CD8-positive, alpha-beta memory T cell (primary cell): Measurements from ENCODE around the gene PACSIN1. TPM values are rescaled to one million over a fixed set of nuclear protein-coding genes. Genes with fewer than 3 reads are reported as not detected.

Experiments
- CTCF ChIA-PET: fragments of 350-600 bp; sonication (Branson Sonifier 250); formaldehyde crosslinking; loops from one replicate; lab custom pipeline; 2021; ENCODE audit warnings: antibody characterized with exemption; lab: Charles Lee
- POLR2A ChIA-PET: fragments of 350-600 bp; sonication (Branson Sonifier 250); formaldehyde crosslinking; loops from one replicate; lab custom pipeline; 2021; ENCODE audit warnings: antibody characterized with exemption; lab: Charles Lee
- DNase-seq, 5 donors: peaks; one replicate each; pipeline versions ENCODE4 v3.0.0 to v3.0.0-alpha.2; 2020 to 2022; ENCODE audit warnings: mixed read lengths in 1 of 5
- H3K27ac ChIP-seq: one replicate; pipeline ENCODE4 v1.7.0; 2013; ENCODE audit warnings: low read depth, mild to moderate bottlenecking, low read length, moderate library complexity
- H3K27me3 ChIP-seq: 2 replicates; pipeline ENCODE4 v1.7.0; 2013; ENCODE audit warnings: low read length, mild to moderate bottlenecking; ENCODE audit not compliant: insufficient read depth, poor library complexity, severe bottlenecking
- H3K36me3 ChIP-seq: 2 replicates; pipeline ENCODE4 v1.7.0; 2013; ENCODE audit warnings: mild to moderate bottlenecking, low read length, moderate library complexity; ENCODE audit not compliant: insufficient read depth
- H3K4me1 ChIP-seq: 2 replicates; pipeline ENCODE4 v1.7.0; 2013; ENCODE audit warnings: mild to moderate bottlenecking, low read length, moderate library complexity; ENCODE audit not compliant: insufficient read depth
- H3K4me3 ChIP-seq: 2 replicates; pipeline ENCODE4 v1.7.0; 2013; ENCODE audit warnings: mild to moderate bottlenecking, low read length
- H3K9me3 ChIP-seq: 2 replicates; pipeline ENCODE4 v1.7.0; 2013; ENCODE audit warnings: mild to moderate bottlenecking, low read length
- H3K27ac Mint-ChIP-seq, 8 donors: one replicate each; pipeline ENCODE4 v1.8.0; 2020 to 2021; ENCODE audit warnings: mixed read lengths in 8 of 8, mild to moderate bottlenecking in 6 of 8, inconsistent platforms in 3 of 8, moderate library complexity in 3 of 8
- H3K27me3 Mint-ChIP-seq, 2 donors: one replicate each; pipeline ENCODE4 v1.8.0; 2020 to 2021; ENCODE audit warnings: mixed read lengths in 2 of 2, mild to moderate bottlenecking in 1 of 2, moderate library complexity in 1 of 2
- H3K36me3 Mint-ChIP-seq, 3 donors: one replicate each; pipeline ENCODE4 v1.8.0; 2020 to 2021; ENCODE audit warnings: mixed read lengths in 3 of 3, inconsistent platforms in 1 of 3, mild to moderate bottlenecking in 1 of 3
- H3K4me1 Mint-ChIP-seq, 3 donors: one replicate each; pipeline ENCODE4 v1.8.0; 2020 to 2021; ENCODE audit warnings: mixed read lengths in 3 of 3, inconsistent platforms in 1 of 3, mild to moderate bottlenecking in 1 of 3
- H3K4me3 Mint-ChIP-seq, 7 donors: one replicate each; pipeline ENCODE4 v1.8.0; 2020 to 2021; ENCODE audit warnings: mixed read lengths in 7 of 7, mild to moderate bottlenecking in 6 of 7, moderate library complexity in 4 of 7, inconsistent platforms in 2 of 7
- H3K9me3 Mint-ChIP-seq, 5 donors: one replicate each; pipeline ENCODE4 v1.8.0; 2020 to 2022; ENCODE audit warnings: mixed read lengths in 5 of 5, mild to moderate bottlenecking in 3 of 5, moderate library complexity in 2 of 5, inconsistent platforms in 1 of 5
- polyA plus RNA-seq: library from polyadenylated mRNA; unstranded; fragments of 300-500 nt; fragmentation: Illumina TruSeq; gene quantifications from one replicate; pipeline ENCODE4 v1.2.3, GENCODE V29; 2021
- total RNA-seq, 2 experiments: library from RNA; stranded (reverse); gene quantifications; one replicate each; pipeline ENCODE4 v1.2.3, GENCODE V29; 2021

The PACSIN1 gene
- total and polyA plus RNA-seq, 3 experiments from 2014 or later, result 0.64 to 5.6 (median 0.70) TPM

DNA sequence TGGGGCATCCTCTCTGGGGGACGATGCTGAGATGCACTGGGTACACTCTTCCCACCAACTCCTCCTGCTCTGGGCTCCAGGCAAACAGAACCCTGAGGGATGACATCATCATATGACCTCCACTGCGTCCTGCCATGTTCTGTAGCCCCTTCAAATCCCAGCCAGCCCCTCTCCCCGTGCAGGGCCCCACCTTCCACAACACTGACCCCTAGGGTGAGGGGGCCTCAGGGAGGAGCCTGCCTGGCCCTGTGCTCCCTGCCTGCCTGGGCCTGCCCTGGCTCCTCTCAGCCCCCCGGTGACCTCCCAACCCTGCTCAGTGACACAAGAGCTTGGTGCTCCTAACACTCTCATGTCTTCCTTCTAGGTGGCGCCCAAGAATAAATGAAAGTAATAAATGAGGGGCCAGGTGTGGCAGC is 99.9 kb downstream of the PACSIN1 start:
- H3K27me3 Mint-ChIP-seq, result peaks cover 19 to 26% of the 10 kb centered on the region in 2 donors
- no peak overlapping the region for H3K4me3 Mint-ChIP-seq
- no peak overlapping the region for H3K27ac Mint-ChIP-seq
- no peaks in the 10 kb centered on the region for H3K4me1 Mint-ChIP-seq
- Histone ChIP-seq H3K27me3 (no peaks in the 10 kb centered on the region), H3K4me1 (no peaks in the 10 kb centered on the region), H3K27ac (no peak overlapping the region), H3K4me3 (no peak overlapping the region), H3K36me3 (no peaks in the 10 kb centered on the region), H3K9me3 (no peaks in the 10 kb centered on the region)
- H3K9me3 Mint-ChIP-seq, result no peaks in the 10 kb centered on the region
- H3K36me3 Mint-ChIP-seq, result no peaks in the 10 kb centered on the region
- POLR2A ChIA-PET, result no interaction called here
- no peak for DNase-seq
- CTCF ChIA-PET, result no interaction called here

DNA sequence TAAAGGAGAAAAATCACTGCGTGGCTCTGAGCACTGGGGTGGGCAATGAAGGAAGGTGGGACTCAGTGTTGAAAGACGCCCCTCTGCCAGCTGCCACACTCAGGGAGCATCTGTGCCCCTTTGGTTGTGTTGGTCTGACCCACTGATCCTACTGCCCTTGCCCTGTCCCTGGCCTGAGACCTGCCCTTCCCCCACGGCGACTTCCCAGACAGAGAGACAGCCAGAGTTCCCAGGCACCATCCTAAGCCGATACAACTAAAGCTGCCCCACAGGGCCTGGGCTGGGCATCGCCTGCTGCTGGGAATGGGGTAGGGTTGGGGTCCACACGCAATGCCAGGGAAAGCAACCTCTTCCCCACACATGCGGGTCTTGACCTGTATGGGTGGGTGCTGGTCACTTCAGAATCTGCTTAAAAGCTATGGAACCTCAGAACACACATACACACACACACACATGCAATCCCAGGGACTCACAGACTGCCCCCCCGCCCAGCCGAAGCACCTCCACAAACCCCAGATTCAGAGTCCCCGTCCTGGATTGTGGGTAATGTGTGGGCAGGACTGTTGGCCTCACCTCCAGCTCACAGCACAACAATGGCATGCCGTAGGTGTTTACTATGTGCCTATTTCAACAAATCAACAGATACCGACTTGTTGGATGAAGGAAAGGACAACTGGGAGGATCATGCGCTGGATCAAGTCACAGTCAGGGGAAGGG is 101.1 kb downstream of the PACSIN1 start:
- H3K9me3 Mint-ChIP-seq, result no peaks in the 10 kb centered on the region
- H3K4me1 Mint-ChIP-seq, result no peaks in the 10 kb centered on the region
- no peaks in the 10 kb centered on the region for H3K36me3 Mint-ChIP-seq
- CTCF ChIA-PET, result no interaction called here
- no peak overlapping the region for H3K27ac Mint-ChIP-seq
- Histone ChIP-seq H3K9me3 (no peaks in the 10 kb centered on the region), H3K36me3 (no peaks in the 10 kb centered on the region), H3K27me3 (no peaks in the 10 kb centered on the region), H3K4me1 (no peaks in the 10 kb centered on the region), H3K27ac (no peak overlapping the region), H3K4me3 (no peak overlapping the region)
- no peak for DNase-seq
- no peak overlapping the region for H3K4me3 Mint-ChIP-seq
- POLR2A ChIA-PET, result no interaction called here
- peaks cover 19 to 27% of the 10 kb centered on the region in 2 donors for H3K27me3 Mint-ChIP-seq

DNA sequence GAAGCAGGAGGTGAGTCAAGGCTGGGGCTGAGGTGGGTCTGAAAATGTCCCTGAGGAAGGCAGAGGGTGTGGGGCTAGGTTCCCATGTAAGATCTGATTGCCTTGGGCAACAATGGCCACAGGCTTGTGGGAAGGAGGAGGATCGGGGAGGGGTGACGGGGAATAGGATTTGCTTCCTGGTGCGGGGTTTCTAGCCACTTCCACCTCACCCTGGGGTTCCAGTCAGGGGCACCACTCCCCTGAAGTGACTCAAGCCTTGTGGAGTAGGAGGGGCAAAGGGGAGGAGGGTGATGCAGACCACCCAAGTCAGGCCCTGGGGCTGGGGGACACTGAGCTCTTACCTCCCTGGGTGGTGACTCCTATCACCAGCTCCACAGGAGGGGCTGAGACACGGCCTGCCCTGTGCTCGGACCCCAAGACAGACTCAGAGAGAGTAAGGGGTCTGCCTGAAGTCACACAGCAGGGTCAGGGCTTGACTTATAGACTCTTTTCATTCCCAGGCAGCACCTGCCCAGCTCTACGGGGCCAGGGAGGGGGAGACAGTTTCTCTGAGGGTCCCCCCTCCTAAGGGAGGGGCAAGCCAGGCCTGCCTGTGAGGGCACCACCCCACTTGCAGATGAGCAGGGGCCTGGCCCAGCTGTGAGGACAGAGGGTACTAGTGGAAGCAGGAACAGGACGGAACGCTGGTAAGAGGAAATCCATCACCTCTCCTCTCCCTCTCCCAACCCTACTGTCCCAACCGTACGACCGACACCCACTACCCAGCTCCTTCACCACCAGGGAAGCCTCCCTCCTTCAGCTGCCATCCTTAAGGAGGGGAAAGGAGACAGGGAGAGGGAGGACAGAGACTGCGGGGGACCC is 102.7 kb downstream of the PACSIN1 start:
- Mint-ChIP-seq H3K9me3 (no peaks in the 10 kb centered on the region), H3K27ac (peak overlapping the region in 1 of 8 donors; percentile 47)

DNA sequence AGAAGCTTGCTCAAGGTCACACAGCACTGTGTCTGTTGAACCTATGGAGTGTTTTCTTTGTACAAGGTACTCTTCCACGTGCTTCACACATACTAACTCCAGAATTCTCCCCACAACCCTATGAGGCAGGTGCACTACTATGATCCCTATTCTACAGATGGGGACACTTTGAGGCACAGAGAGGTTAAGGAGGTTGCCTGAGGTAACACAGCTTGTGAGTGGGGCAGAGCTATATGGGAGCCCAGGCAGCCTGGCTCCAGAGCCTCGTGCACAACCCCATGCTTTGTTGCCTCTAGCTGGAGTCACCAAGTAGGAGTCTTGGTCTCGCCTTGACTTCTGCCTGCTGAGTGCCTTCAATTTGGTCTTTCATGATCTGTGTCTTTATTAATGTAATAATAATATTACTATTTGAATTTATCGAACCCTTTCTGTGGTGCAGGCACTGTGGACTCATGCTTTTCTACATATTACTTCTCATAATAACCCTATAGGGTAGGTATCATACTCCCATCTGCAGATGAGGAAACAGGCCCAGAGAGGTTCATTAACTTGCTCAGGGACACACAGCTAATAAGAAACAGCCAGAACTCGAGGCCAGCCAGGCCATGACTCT is 103.6 kb downstream of the PACSIN1 start:
- Histone ChIP-seq H3K9me3 (no peaks in the 10 kb centered on the region), H3K4me1 (no peaks in the 10 kb centered on the region), H3K27ac (no peak overlapping the region), H3K4me3 (no peak overlapping the region), H3K27me3 (no peaks in the 10 kb centered on the region), H3K36me3 (no peaks in the 10 kb centered on the region)
- CTCF ChIA-PET, result interaction anchor here (0.9 kb wide), 1 partner anchor 40 kb away, joined by 3 read pairs; no protein-coding TSS in a partner anchor
- no peak for DNase-seq
- H3K4me1 Mint-ChIP-seq, result peaks cover 0 to 1% (median 0%) of the 10 kb centered on the region in 3 donors
- POLR2A ChIA-PET, result no interaction called here
- peaks cover 19 to 23% of the 10 kb centered on the region in 2 donors for H3K27me3 Mint-ChIP-seq
- no peaks in the 10 kb centered on the region for H3K36me3 Mint-ChIP-seq
- H3K27ac Mint-ChIP-seq, result no peak overlapping the region
- no peaks in the 10 kb centered on the region for H3K9me3 Mint-ChIP-seq
- no peak overlapping the region for H3K4me3 Mint-ChIP-seq

More for the DNA sequence above, 102.7 kb downstream of the PACSIN1 start:
- Histone ChIP-seq H3K36me3 (no peaks in the 10 kb centered on the region), H3K27ac (no peak overlapping the region), H3K9me3 (no peaks in the 10 kb centered on the region), H3K27me3 (no peaks in the 10 kb centered on the region), H3K4me1 (no peaks in the 10 kb centered on the region), H3K4me3 (no peak overlapping the region)
- no peaks in the 10 kb centered on the region for H3K36me3 Mint-ChIP-seq
- no peak overlapping the region for H3K4me3 Mint-ChIP-seq
- H3K27me3 Mint-ChIP-seq, result peaks cover 21 to 25% of the 10 kb centered on the region in 2 donors
- CTCF ChIA-PET, result no interaction called here
- POLR2A ChIA-PET, result interaction anchor here (0.6 kb wide), 1 partner anchor 339 kb away, joined by 5 read pairs; no protein-coding TSS in a partner anchor
- H3K4me1 Mint-ChIP-seq, result no peaks in the 10 kb centered on the region
- no peak for DNase-seq

DNA sequence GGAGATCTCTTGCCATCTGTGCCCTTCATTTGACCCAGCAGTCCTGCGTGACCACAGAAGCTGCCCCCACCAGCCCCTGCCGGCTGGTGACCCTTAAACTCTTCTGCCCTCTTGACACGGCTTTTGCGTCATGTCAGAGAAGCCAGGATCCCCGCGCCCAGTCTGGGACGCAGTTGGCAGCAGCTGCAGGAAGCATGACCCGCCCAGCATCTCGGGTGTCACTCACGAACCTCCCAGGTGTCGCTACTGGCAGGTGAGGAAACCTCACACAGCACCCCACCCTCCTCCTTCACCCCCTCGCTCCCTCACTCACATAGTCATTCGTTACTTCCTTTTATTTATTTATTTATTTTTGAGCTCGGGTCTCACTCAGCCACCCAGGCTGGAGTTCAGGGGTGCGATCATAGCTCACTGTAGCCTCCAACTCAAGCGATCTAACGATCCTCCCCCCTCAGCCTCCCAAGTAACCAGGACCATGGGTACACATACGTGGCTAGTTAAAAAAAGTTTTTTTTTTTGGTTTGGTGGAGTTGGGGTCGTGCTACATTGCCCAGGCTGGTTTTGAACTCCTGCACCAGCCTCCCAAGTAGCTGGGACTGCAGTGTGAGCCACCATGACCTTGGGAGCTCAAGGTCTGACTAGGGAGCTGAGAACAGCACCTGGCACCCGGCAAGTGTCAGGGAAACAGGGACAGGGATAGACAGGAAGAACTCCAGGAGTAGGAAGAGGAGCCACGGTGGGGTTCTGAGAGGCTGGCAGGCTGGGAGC is 104.4 kb downstream of the PACSIN1 start:
- Histone ChIP-seq H3K36me3 (no peaks in the 10 kb centered on the region), H3K9me3 (no peaks in the 10 kb centered on the region), H3K27ac (no peak overlapping the region), H3K27me3 (no peaks in the 10 kb centered on the region), H3K4me1 (no peaks in the 10 kb centered on the region), H3K4me3 (no peak overlapping the region)
- Mint-ChIP-seq H3K27ac (peak overlapping the region in 1 of 8 donors; percentile 43), H3K4me3 (no peak overlapping the region), H3K27me3 (peaks cover 19 to 23% of the 10 kb centered on the region in 2 donors), H3K9me3 (no peaks in the 10 kb centered on the region), H3K36me3 (no peaks in the 10 kb centered on the region), H3K4me1 (peaks cover 0 to 1% (median 0%) of the 10 kb centered on the region in 3 donors)
- ChIA-PET POLR2A (no interaction called here), CTCF (interaction anchor here (0.8 to 0.9 kb wide), 2 partner anchors 39 to 110 kb away, joined by 3 read pairs; no protein-coding TSS in a partner anchor)
- DNase-seq, result no peak

DNA sequence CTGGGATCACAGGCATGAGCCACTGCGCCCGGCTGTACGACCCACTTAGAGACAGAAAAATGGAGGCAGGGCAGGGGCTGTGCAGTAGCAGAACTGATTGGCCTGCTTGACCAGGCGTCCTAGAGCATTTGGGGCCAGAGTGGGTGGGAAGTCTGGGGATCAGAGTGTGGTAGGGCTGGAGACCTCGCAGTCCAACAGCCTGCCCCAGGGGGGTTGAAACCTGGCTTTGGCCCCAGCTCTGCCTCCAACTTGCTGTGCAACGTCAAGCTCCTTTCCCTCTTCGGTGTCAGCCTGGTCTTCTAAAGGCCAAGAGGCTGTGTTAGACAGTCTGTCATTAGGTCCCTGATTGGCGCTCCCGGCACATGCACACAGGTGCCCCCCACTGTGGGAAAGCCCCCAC is 105.5 kb downstream of the PACSIN1 start:
- Mint-ChIP-seq H3K4me3 (no peak overlapping the region), H3K36me3 (no peaks in the 10 kb centered on the region), H3K27ac (no peak overlapping the region), H3K4me1 (peaks cover 3 to 5% (median 4%) of the 10 kb centered on the region in 3 donors), H3K9me3 (no peaks in the 10 kb centered on the region), H3K27me3 (peaks cover 19% of the 10 kb centered on the region in 2 donors)
- Histone ChIP-seq H3K27ac (no peak overlapping the region), H3K4me1 (no peaks in the 10 kb centered on the region), H3K27me3 (no peaks in the 10 kb centered on the region), H3K36me3 (no peaks in the 10 kb centered on the region), H3K4me3 (no peak overlapping the region), H3K9me3 (no peaks in the 10 kb centered on the region)
- CTCF ChIA-PET, result no interaction called here
- DNase-seq, result no peak
- POLR2A ChIA-PET, result no interaction called here

DNA sequence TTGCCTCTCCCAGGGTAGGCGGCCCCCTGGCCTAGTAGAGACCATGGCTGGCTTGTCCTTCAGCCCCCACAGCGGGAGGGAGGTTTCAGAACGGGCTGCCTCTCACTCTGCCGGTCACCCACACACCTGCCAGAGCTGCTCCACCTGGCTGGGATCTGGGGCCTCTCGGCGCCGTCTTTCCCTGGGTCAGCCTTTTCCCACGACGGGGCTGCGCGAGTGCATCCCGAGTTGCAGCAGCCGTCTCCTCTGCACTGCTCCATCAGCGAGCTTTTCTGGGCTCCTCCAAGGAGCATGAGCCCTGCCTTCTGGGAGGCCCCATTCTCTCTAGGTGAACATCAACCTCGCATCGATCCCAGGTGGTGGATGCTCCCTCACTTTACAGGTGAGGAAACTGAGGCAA is 106.1 kb downstream of the PACSIN1 start:
- CTCF ChIA-PET, result no interaction called here
- no peaks in the 10 kb centered on the region for H3K36me3 ChIP-seq
- H3K27me3 ChIP-seq, result no peaks in the 10 kb centered on the region
- Mint-ChIP-seq H3K9me3 (no peaks in the 10 kb centered on the region), H3K4me1 (peaks cover 3 to 5% (median 5%) of the 10 kb centered on the region in 3 donors), H3K36me3 (no peaks in the 10 kb centered on the region), H3K27me3 (peaks cover 13 to 15% of the 10 kb centered on the region in 2 donors), H3K4me3 (no peak overlapping the region), H3K27ac (no peak overlapping the region)
- POLR2A ChIA-PET, result no interaction called here
- DNase-seq, result no peak
- H3K9me3 ChIP-seq, result no peaks in the 10 kb centered on the region
- H3K4me3 ChIP-seq, result no peak overlapping the region
- no peaks in the 10 kb centered on the region for H3K4me1 ChIP-seq
- no peak overlapping the region for H3K27ac ChIP-seq
